ENCODE results near the gene KRTAP10-12.

KRTAP10-12 gene

DNA sequence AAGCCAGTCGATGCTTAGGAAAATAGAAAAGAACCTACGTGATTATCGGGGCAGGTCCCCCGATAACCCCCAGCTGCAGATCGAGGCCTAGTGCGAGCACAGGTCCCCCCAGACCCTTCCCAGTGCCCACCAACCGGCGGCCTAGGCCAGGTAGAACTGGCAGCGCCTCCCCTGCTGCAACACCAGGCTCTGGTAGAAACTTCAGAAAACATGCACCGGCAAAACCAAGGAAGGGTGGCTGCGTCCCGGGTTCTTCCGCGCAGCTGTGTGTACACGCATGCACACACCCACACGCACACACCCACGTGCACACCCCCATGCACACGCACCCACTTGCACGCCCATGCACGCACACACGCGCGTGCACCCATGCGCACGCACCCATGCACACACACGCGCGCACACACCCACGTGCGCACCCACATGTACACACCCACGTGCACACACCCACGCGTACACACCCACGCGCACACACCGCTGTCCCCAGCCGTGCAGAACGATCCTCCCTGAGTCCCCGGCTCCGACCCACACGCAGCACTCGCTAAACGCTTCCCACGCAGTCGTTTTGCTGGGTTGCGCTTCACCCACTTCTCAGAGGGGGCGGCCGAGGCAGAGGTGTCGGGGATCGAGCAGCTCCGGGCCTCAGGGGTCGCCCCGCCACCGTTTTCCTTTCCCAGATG lies 9.2 kb downstream of the KRTAP10-12 start:
- H3K79me2 ChIP-seq (ENCODE audit: low read length), result no peaks in the 10 kb centered on the region
- no peaks in the 10 kb centered on the region for H4K20me1 ChIP-seq (ENCODE audit: insufficient read depth, low read length)
- no peak for TF ChIP-seq EZH2phosphoT487 (IDR thresholded peaks at IDR 0.05; ENCODE audit: low read length)
- no peaks in the 10 kb centered on the region for H3K4me1 ChIP-seq (ENCODE audit: low read length)
- no peak overlapping the region for H3K9ac ChIP-seq (ENCODE audit: low read length)
- H3K27me3 ChIP-seq (replicated peaks; ENCODE audit: insufficient read depth, low read length), result peaks cover 90% of the 10 kb centered on the region
- no peak overlapping the region for H3K4me3 ChIP-seq (ENCODE audit: low read length)
- H3K4me2 ChIP-seq (ENCODE audit: low read depth, low read length), result no peak overlapping the region
- no peaks in the 10 kb centered on the region for H3K9me3 ChIP-seq (replicated peaks; ENCODE audit: insufficient read depth, low read length)
- no peaks in the 10 kb centered on the region for H3K9me2 ChIP-seq (replicated peaks; ENCODE audit: insufficient read depth, low read length)
- no peaks in the 10 kb centered on the region for H3K36me3 ChIP-seq (replicated peaks; ENCODE audit: insufficient read depth, low read length)
- no peak for DNase-seq
- no peak overlapping the region for H3K27ac ChIP-seq (ENCODE audit: low read length)
- H2AFZ ChIP-seq (ENCODE audit: low read length), result no peak overlapping the region
- no peaks in the 10 kb centered on the region for H3F3A ChIP-seq (ENCODE audit: insufficient read depth, low read length)

DNA sequence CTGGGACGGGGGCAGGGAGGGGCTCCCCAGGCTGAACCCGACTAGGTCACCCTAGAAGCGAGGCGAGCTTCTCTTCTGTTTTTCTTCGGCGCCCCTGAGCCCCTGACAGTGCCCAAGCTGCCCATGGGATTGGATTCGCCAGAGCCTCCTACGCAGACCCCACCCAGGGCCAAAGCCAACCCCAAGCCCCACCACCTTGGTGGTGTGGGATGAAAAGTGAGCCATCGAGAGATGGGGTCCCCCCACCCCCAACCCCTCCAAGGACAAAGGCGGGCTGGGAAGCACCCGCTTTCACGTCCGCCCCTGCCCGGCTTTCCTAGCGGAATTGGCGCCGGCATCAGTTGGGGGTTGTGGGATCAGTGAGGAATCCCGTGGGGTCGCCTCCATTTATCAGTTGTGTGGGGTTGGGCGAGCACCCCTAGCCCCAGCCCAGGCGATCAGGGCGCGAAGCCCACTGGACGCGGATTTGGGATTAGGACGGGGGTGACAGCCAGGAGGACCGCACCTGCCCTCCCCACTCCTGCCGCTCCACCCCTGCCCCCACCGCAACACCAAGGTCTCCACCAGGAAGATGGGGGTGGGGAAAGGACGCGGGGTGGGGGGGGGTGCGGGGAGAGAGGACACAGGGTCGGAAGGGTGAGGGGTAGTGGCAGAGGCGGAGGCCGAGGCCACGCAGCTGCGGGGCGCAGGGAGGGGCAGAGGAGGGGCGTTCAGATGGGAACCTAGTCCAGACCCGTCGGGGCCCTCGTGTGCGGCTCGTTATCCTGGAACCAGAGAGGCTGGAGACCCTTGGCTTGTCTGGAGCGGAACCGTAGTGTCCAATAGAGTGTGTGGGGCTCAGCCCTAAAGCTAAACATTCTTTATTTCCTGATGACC lies 10.0 kb downstream of the KRTAP10-12 start:
- no peaks in the 10 kb centered on the region for H3K9me2 ChIP-seq (replicated peaks; ENCODE audit: insufficient read depth, low read length)
- no peaks in the 10 kb centered on the region for H3K79me2 ChIP-seq (ENCODE audit: low read length)
- no peaks in the 10 kb centered on the region for H3K36me3 ChIP-seq (replicated peaks; ENCODE audit: insufficient read depth, low read length)
- peaks cover 90% of the 10 kb centered on the region for H3K27me3 ChIP-seq (replicated peaks; ENCODE audit: insufficient read depth, low read length)
- H4K20me1 ChIP-seq (ENCODE audit: insufficient read depth, low read length), result no peaks in the 10 kb centered on the region
- no peak overlapping the region for H3K9ac ChIP-seq (ENCODE audit: low read length)
- no peak overlapping the region for H3K4me3 ChIP-seq (ENCODE audit: low read length)
- DNase-seq, result no peak
- no peaks in the 10 kb centered on the region for H3K4me1 ChIP-seq (ENCODE audit: low read length)
- no peak overlapping the region for H3K4me2 ChIP-seq (ENCODE audit: low read depth, low read length)
- no peak overlapping the region for H2AFZ ChIP-seq (ENCODE audit: low read length)
- no peaks in the 10 kb centered on the region for H3F3A ChIP-seq (ENCODE audit: insufficient read depth, low read length)
- H3K27ac ChIP-seq (ENCODE audit: low read length), result no peak overlapping the region
- TF ChIP-seq EZH2 (optimal IDR thresholded peaks at IDR 0.05; ENCODE audit: low read depth, low read length) (no peak), EZH2phosphoT487 (IDR thresholded peaks at IDR 0.05; ENCODE audit: low read length) (no peak)
- TF ChIP-seq, protein P1, sequence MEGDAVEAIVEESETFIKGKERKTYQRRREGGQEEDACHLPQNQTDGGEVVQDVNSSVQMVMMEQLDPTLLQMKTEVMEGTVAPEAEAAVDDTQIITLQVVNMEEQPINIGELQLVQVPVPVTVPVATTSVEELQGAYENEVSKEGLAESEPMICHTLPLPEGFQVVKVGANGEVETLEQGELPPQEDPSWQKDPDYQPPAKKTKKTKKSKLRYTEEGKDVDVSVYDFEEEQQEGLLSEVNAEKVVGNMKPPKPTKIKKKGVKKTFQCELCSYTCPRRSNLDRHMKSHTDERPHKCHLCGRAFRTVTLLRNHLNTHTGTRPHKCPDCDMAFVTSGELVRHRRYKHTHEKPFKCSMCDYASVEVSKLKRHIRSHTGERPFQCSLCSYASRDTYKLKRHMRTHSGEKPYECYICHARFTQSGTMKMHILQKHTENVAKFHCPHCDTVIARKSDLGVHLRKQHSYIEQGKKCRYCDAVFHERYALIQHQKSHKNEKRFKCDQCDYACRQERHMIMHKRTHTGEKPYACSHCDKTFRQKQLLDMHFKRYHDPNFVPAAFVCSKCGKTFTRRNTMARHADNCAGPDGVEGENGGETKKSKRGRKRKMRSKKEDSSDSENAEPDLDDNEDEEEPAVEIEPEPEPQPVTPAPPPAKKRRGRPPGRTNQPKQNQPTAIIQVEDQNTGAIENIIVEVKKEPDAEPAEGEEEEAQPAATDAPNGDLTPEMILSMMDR (IDR thresholded peaks at IDR 0.05; ENCODE audit: low read length), result no peak
- H3K9me3 ChIP-seq (replicated peaks; ENCODE audit: insufficient read depth, low read length), result no peaks in the 10 kb centered on the region

DNA sequence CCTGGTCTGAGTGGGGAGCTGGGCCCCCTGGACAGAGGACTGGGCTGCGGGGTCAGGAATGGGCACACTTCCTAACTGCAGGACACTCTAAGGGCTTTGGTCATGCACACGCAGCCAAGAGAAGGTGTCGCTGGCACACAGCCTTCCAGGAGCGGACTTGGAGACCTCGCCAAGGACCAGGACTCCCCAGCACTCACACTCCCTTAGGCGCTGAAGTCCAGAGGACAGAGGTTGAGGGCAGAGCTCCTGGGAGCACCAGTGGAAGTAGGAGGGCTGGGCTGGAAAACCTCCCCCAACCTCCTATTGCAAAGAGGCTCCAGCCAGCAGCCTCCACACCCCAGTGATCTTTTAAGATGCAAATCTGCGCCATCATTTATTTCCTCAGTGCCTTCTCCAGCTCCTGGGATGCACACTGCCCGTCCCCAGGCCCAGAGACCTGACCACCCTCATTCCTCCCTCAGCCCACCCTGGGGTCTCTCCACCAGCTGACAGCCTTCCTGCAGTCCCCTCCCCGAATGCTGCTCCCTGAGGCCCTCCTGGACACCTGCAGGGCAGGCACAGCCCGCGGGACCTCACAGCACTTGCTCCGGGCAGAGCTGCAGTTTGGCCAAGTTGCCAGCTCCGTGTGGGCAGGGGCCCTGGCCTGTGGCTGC lies 11.4 kb downstream of the KRTAP10-12 start:
- Histone ChIP-seq H3K9me3 (replicated peaks; ENCODE audit: insufficient read depth, low read length) (no peaks in the 10 kb centered on the region), H3K27me3 (replicated peaks; ENCODE audit: insufficient read depth, low read length) (peaks cover 90% of the 10 kb centered on the region), H2AFZ (ENCODE audit: low read length) (no peak overlapping the region), H3K4me2 (ENCODE audit: low read depth, low read length) (no peak overlapping the region), H3K4me1 (ENCODE audit: low read length) (no peaks in the 10 kb centered on the region), H4K20me1 (ENCODE audit: insufficient read depth, low read length) (no peaks in the 10 kb centered on the region), H3K9me2 (replicated peaks; ENCODE audit: insufficient read depth, low read length) (no peaks in the 10 kb centered on the region), H3K27ac (ENCODE audit: low read length) (no peak overlapping the region), H3F3A (ENCODE audit: insufficient read depth, low read length) (no peaks in the 10 kb centered on the region), H3K4me3 (ENCODE audit: low read length) (no peak overlapping the region), H3K36me3 (replicated peaks; ENCODE audit: insufficient read depth, low read length) (no peaks in the 10 kb centered on the region), H3K9ac (ENCODE audit: low read length) (no peak overlapping the region), H3K79me2 (ENCODE audit: low read length) (no peaks in the 10 kb centered on the region)
- DNase-seq, result no peak
- TF ChIP-seq EZH2phosphoT487 (IDR thresholded peaks at IDR 0.05; ENCODE audit: low read length), result no peak
- TF ChIP-seq EZH2 (optimal IDR thresholded peaks at IDR 0.05; ENCODE audit: low read depth, low read length), result no peak
- TF ChIP-seq, protein P1 (IDR thresholded peaks at IDR 0.05; ENCODE audit: low read length), result no peak
